Stimulated activated CD4-positive, alpha-beta T cell treated with anti-CD3 and anti-CD28 coated beads, Interleukin-1b, Interleukin-23, amount 100 ng/mL, for 48 hours (primary cell): ENCODE data around the gene GANC.

ENCODE experiments used
- DNase-seq: peaks from one replicate; pipeline ENCODE4 v3.0.0-alpha.2; 2020

Gene GANC

GRCh38 chr15:42348083-42348482 lies 75.1 kb downstream of the GANC start:
- DNase-seq, result no peak

GRCh38 chr15:42349186-42349585 lies 76.2 kb downstream of the GANC start:
- no peak for DNase-seq

- DNase-seq, result no peak
Observed at GRCh38 chr15:42352401-42352800, 79.4 kb downstream of the GANC start.

GRCh38 chr15:42353061-42353460 lies 80.1 kb downstream of the GANC start:
- no peak for DNase-seq

- DNase-seq, result no peak
Observed at GRCh38 chr15:42354824-42355223, 81.8 kb downstream of the GANC start.

GRCh38 chr15:42355291-42355690 lies 82.3 kb downstream of the GANC start:
- no peak for DNase-seq

GRCh38 chr15:42356851-42357250 lies 83.8 kb downstream of the GANC start:
- no peak for DNase-seq

- DNase-seq, result no peak
Observed at GRCh38 chr15:42358141-42358540, 85.1 kb downstream of the GANC start.

GRCh38 chr15:42359249-42359648 lies 86.2 kb downstream of the GANC start, which contains the start of gene CAPN3:
Gene CAPN3, plus strand, starts transcription at chr15:42359501. Its CDS starts 305 bp downstream, at chr15:42359806.
- no peak for DNase-seq

- DNase-seq, result no peak
Observed at GRCh38 chr15:42359985-42360384, 87.0 kb downstream of the GANC start.

- DNase-seq, result no peak
Observed at GRCh38 chr15:42360535-42361112, 87.6 kb downstream of the GANC start.

- no peak for DNase-seq
Observed at GRCh38 chr15:42363487-42363886, 90.5 kb downstream of the GANC start.

GRCh38 chr15:42363942-42364341 lies 90.9 kb downstream of the GANC start:
- DNase-seq, result no peak

GRCh38 chr15:42364529-42364928 lies 91.5 kb downstream of the GANC start:
- no peak for DNase-seq

GRCh38 chr15:42365921-42366550 lies 93.0 kb downstream of the GANC start:
- no peak for DNase-seq

- DNase-seq, result no peak
Observed at GRCh38 chr15:42367041-42367440, 94.0 kb downstream of the GANC start.

GRCh38 chr15:42368096-42368495 lies 95.1 kb downstream of the GANC start:
- DNase-seq, result no peak

- DNase-seq, result peak; percentile 8
Observed at GRCh38 chr15:42371096-42371495, 98.1 kb downstream of the GANC start.

- no peak for DNase-seq
Observed at GRCh38 chr15:42373274-42373673, 100.3 kb downstream of the GANC start.

GRCh38 chr15:42373936-42374335 lies 100.9 kb downstream of the GANC start:
- no peak for DNase-seq

GRCh38 chr15:42374810-42375209 lies 101.8 kb downstream of the GANC start:
- no peak for DNase-seq

- DNase-seq, result no peak
Observed at GRCh38 chr15:42375252-42375651, 102.3 kb downstream of the GANC start.

GRCh38 chr15:42375941-42376340 lies 102.9 kb downstream of the GANC start:
- DNase-seq, result no peak

- no peak for DNase-seq
Observed at GRCh38 chr15:42378011-42378410, 105.0 kb downstream of the GANC start.

- no peak for DNase-seq
Observed at GRCh38 chr15:42384597-42384996, 111.6 kb downstream of the GANC start.
